HCT116 (cell line): ENCODE results near the gene MICU2. TPM values are rescaled to one million over a fixed set of nuclear protein-coding genes. Genes with fewer than 3 reads are reported as not detected.
"Not testable (repeated sequence)": the region's sequence is repeated elsewhere in the genome, so short reads cannot be mapped to it uniquely, and the experiment has no call there.

ENCODE experiments used
- ATAC-seq: fragments of 200-7000 bp; cut with Tn5 transposase; 2 replicates; pipeline ENCODE4 v1.9.1; 2020; ENCODE audit warnings: mild to moderate bottlenecking, moderate library complexity
- BruUV-seq: library from RNA; stranded (reverse); fragments of 400-500 nt; replicated peaks from 2 replicates; lab custom pipeline; 2021; lab: Mats Ljungman, UMichigan
- CTCF ChIA-PET: fragments of 300-600 bp; sonication (Branson Sonifier 250); formaldehyde crosslinking; loops from one replicate; lab custom pipeline; 2021; ENCODE audit warnings: antibody characterized with exemption; lab: Charles Lee
- POLR2A ChIA-PET: fragments of 300-600, 350-600 bp; sonication (Branson Sonifier 250); formaldehyde crosslinking; loops from one replicate; lab custom pipeline; 2021; ENCODE audit warnings: antibody characterized with exemption; lab: Charles Lee
- RAD21 ChIA-PET, 2 experiments: fragments of 300-600 bp; sonication (Branson Sonifier 250); formaldehyde crosslinking; loops; one replicate each; lab custom pipeline; 2023; ENCODE audit warnings: low total read pairs in 2 of 2; ENCODE audit not compliant: uncharacterized antibody in 2 of 2, unreplicated experiment in 2 of 2, low non-redundant PET in 1 of 2; lab: Charles Lee
- DNase-seq: peaks from one replicate; pipeline ENCODE4 v3.0.0-alpha.2; 2010; ENCODE audit warnings: low read depth, low spot score
- H2AFZ ChIP-seq: fragments of 200-600 bp; shearing (Covaris generic), sonication (generic); 2 replicates; pipeline ENCODE4 v1.6.1; 2017; ENCODE audit warnings: low read depth, mixed run types, mixed read lengths, antibody characterized with exemption, low read length; ENCODE audit not compliant: poor library complexity, severe bottlenecking
- H3K27ac ChIP-seq: 2 replicates; pipeline ENCODE4 v1.5.1; 2012; ENCODE audit warnings: low read depth, low read length
- H3K27me3 ChIP-seq: fragments of 200-600 bp; sonication (generic); 2 replicates; pipeline ENCODE4 v1.6.1; 2016; ENCODE audit warnings: mixed run types, low read length, mixed read lengths; ENCODE audit not compliant: insufficient read depth
- H3K36me3 ChIP-seq, 2 experiments: fragments of 200-500 bp in 1 of 2; fragments of 200-600 bp in 1 of 2; sonication (Bioruptor generic) in 1 of 2; sonication (generic) in 1 of 2; 2 replicates each; pipeline versions ENCODE4 v1.5.1 to v1.6.1; 2014 to 2016; ENCODE audit warnings: low read length in 2 of 2, inconsistent platforms in 1 of 2, mixed read lengths in 1 of 2, mixed run types in 1 of 2; ENCODE audit not compliant: insufficient read depth in 2 of 2, control insufficient read depth in 1 of 2
- H3K4me1 ChIP-seq, 2 experiments: fragments of 200-600 bp in 1 of 2; sonication (generic) in 1 of 2; 2 replicates each; pipeline versions ENCODE4 v1.5.1 to v1.6.1; 2012 to 2017; ENCODE audit warnings: low read length in 2 of 2, inconsistent platforms in 1 of 2, mild to moderate bottlenecking in 1 of 2, mixed read lengths in 1 of 2, mixed run types in 1 of 2, moderate library complexity in 1 of 2; ENCODE audit not compliant: insufficient read depth in 2 of 2, control insufficient read depth in 1 of 2
- H3K4me2 ChIP-seq: fragments of 200-600 bp; sonication (generic); 2 replicates; pipeline ENCODE4 v1.6.1; 2017; ENCODE audit warnings: mixed run types, low read length, mixed read lengths
- H3K4me3 ChIP-seq, 2 experiments: fragments of 200-600 bp in 1 of 2; sonication (generic) in 1 of 2; replicated peaks in 1 of 2; 2 replicates each; pipeline ENCODE4 v1.5.1; 2011 to 2016; ENCODE audit warnings: low read length in 2 of 2, control low read depth in 1 of 2, low read depth in 1 of 2, mild to moderate bottlenecking in 1 of 2, mixed read lengths in 1 of 2, mixed run types in 1 of 2
- H3K79me2 ChIP-seq: fragments of 200-600 bp; sonication (generic); 2 replicates; pipeline ENCODE4 v1.6.1; 2017; ENCODE audit warnings: mild to moderate bottlenecking, mixed run types, low read length, moderate library complexity, mixed read lengths; ENCODE audit not compliant: insufficient read depth
- H3K9ac ChIP-seq: fragments of 200-600 bp; sonication (generic); 2 replicates; pipeline ENCODE4 v1.6.1; 2016; ENCODE audit warnings: low read length, mixed read lengths
- H3K9me2 ChIP-seq: fragments of 200-600 bp; sonication (generic), shearing (Covaris generic); 2 replicates; pipeline ENCODE4 v1.6.1; 2017; ENCODE audit warnings: mixed run types, mild to moderate bottlenecking, moderate library complexity; ENCODE audit not compliant: insufficient read depth
- H3K9me3 ChIP-seq, 2 experiments: fragments of 200-500 bp in 1 of 2; fragments of 200-600 bp in 1 of 2; sonication (Bioruptor generic) in 1 of 2; sonication (generic) in 1 of 2; 2 replicates each; pipeline ENCODE4 v1.6.1; 2014 to 2017; ENCODE audit warnings: low read length in 2 of 2, mixed read lengths in 2 of 2, inconsistent platforms in 1 of 2, low read depth in 1 of 2, mild to moderate bottlenecking in 1 of 2, mixed run types in 1 of 2, moderate library complexity in 1 of 2; ENCODE audit not compliant: control insufficient read depth in 1 of 2, insufficient read depth in 1 of 2
- H4K20me1 ChIP-seq: fragments of 200-600 bp; sonication (generic), shearing (Covaris generic); 2 replicates; pipeline ENCODE4 v1.6.1; 2017; ENCODE audit warnings: mixed run types, mild to moderate bottlenecking, moderate library complexity; ENCODE audit not compliant: insufficient read depth
- ATF3 ChIP-seq: IDR thresholded peaks from 2 replicates; pipeline ENCODE4 v1.6.1; 2012
- CEBPB ChIP-seq: IDR thresholded peaks from 2 replicates; pipeline ENCODE4 v1.6.1; 2012; ENCODE audit warnings: low read depth
- CTCF ChIP-seq, 3 experiments: fragments of 200-600 bp in 1 of 3; sonication (generic) in 1 of 3; IDR thresholded peaks in 2 of 3; conservative IDR thresholded peaks in 1 of 3; 2 replicates each; pipeline ENCODE4 v1.5.1; 2012 to 2017; ENCODE audit warnings: low read depth in 2 of 3, low read length in 2 of 3, antibody characterized with exemption in 1 of 3, borderline replicate concordance in 1 of 3, control low read depth in 1 of 3, mild to moderate bottlenecking in 1 of 3, mixed read lengths in 1 of 3, mixed run types in 1 of 3, moderate library complexity in 1 of 3; ENCODE audit not compliant: insufficient read depth in 1 of 3
- EGR1 ChIP-seq: IDR thresholded peaks from 2 replicates; pipeline ENCODE4 v1.6.1; 2012; ENCODE audit warnings: low read depth
- ELF1 ChIP-seq: IDR thresholded peaks from 2 replicates; pipeline ENCODE4 v1.6.1; 2012; ENCODE audit warnings: low read depth, borderline replicate concordance
- EZH2 ChIP-seq: fragments of 200-600 bp; sonication (generic); IDR thresholded peaks from 2 replicates; pipeline ENCODE4 v1.6.1; 2017; ENCODE audit warnings: antibody characterized with exemption, mixed run types
- EZH2phosphoT487 ChIP-seq: fragments of 200-600 bp; IDR thresholded peaks from 2 replicates; pipeline ENCODE4 v1.6.1; 2018; ENCODE audit warnings: antibody characterized with exemption, borderline replicate concordance
- FOSL1 ChIP-seq: IDR thresholded peaks from 2 replicates; pipeline ENCODE4 v1.6.1; 2012; ENCODE audit warnings: low read depth
- JUND ChIP-seq: IDR thresholded peaks from 2 replicates; pipeline ENCODE4 v1.6.1; 2012
- MAX ChIP-seq: IDR thresholded peaks from 2 replicates; pipeline ENCODE4 v1.6.1; 2012
- POLR2A ChIP-seq: IDR thresholded peaks from 2 replicates; pipeline ENCODE4 v1.7.0; 2011; ENCODE audit warnings: borderline replicate concordance; ENCODE audit not compliant: insufficient read depth, insufficient read length; ENCODE audit errors: extremely low read depth
- REST ChIP-seq: IDR thresholded peaks from 2 replicates; pipeline ENCODE4 v1.6.1; 2012; ENCODE audit warnings: low read depth
- SIN3A ChIP-seq: IDR thresholded peaks from 2 replicates; pipeline ENCODE4 v1.6.1; 2012; ENCODE audit warnings: low read depth
- SP1 ChIP-seq: IDR thresholded peaks from 2 replicates; pipeline ENCODE4 v1.6.1; 2012; ENCODE audit warnings: low read depth
- SRF ChIP-seq: IDR thresholded peaks from 2 replicates; pipeline ENCODE4 v1.6.1; 2012; ENCODE audit warnings: low read depth
- TCF7L2 ChIP-seq: IDR thresholded peaks from 2 replicates; pipeline ENCODE4 v1.7.0; 2011; ENCODE audit warnings: borderline replicate concordance, inconsistent platforms; ENCODE audit not compliant: insufficient read depth, insufficient read length; ENCODE audit errors: extremely low read depth
- YY1 ChIP-seq: IDR thresholded peaks from 2 replicates; pipeline ENCODE4 v1.6.1; 2011; ENCODE audit warnings: low read length, low read depth, moderate library complexity, mild to moderate bottlenecking; ENCODE audit not compliant: insufficient replicate concordance; ENCODE audit errors: extremely low read depth
- ZFX ChIP-seq: fragments of 450-650 bp; IDR thresholded peaks from 2 replicates; pipeline ENCODE4 v1.6.1; 2017
- intact Hi-C: fragments of 100-400 bp; cut with micrococcal nuclease; formaldehyde crosslinking; loops from 2 replicates; pipeline ENCODE4 v1.10.0; 2022
- total RNA-seq: library from RNA; stranded (reverse); gene quantifications from one replicate; pipeline ENCODE4 v1.2.1, GENCODE V29; 2021; ENCODE audit not compliant: unreplicated experiment

MICU2 gene
- total RNA-seq, 1 experiment from 2014 or later = 41.0 TPM

GRCh38 chr13:21556051-21556450 lies 47.9 kb downstream of the MICU2 start:
- no peaks in the 10 kb centered on the region for H3K36me3 ChIP-seq
- H3K4me2 ChIP-seq = no peak overlapping the region
- no peak overlapping the region for H3K9ac ChIP-seq
- H4K20me1 ChIP-seq = no peaks in the 10 kb centered on the region
- no peak overlapping the region for H3K4me3 ChIP-seq
- ChIA-PET CTCF (no interaction called here), POLR2A (no interaction called here), RAD21 (no interaction called here)
- no peaks in the 10 kb centered on the region for H3K27me3 ChIP-seq
- no peak overlapping the region for H2AFZ ChIP-seq
- no peaks in the 10 kb centered on the region for H3K9me3 ChIP-seq
- DNase-seq (no peak), ATAC-seq (no peak)
- H3K79me2 ChIP-seq = peaks cover 3% of the 10 kb centered on the region; the same call in 1 of the 2 replicates
- no peaks in the 10 kb centered on the region for H3K4me1 ChIP-seq
- no peak for TF ChIP-seq ELF1
- no peak for TF ChIP-seq SP1
- no peak for TF ChIP-seq CTCF (IDR thresholded peaks at IDR 0.05 in 2 of 3, conservative IDR thresholded peaks at IDR 0.05 in 1 of 3; ENCODE audit: borderline replicate concordance in 1 of 3, insufficient read depth in 1 of 3, low read depth in 2 of 3, low read length in 2 of 3)
- TF ChIP-seq EZH2phosphoT487 = no peak
- TF ChIP-seq EZH2 = no peak
- no peak for TF ChIP-seq ZFX
- TF ChIP-seq EGR1 = no peak
- TF ChIP-seq TCF7L2 = no peak
- TF ChIP-seq SRF = no peak
- no peak for TF ChIP-seq CEBPB
- TF ChIP-seq POLR2A = no peak
- TF ChIP-seq YY1 = no peak
- no peak for TF ChIP-seq SIN3A
- TF ChIP-seq REST = no peak
- TF ChIP-seq FOSL1 = no peak
- TF ChIP-seq JUND = no peak
- TF ChIP-seq ATF3 = no peak
- TF ChIP-seq MAX = no peak
- H3K27ac ChIP-seq = no peak overlapping the region
- intact Hi-C loops = no loop called here
- no peaks in the 10 kb centered on the region for H3K9me2 ChIP-seq
- no TSS peak for BruUV-seq

- H3K27ac ChIP-seq, H3K4me3 ChIP-seq, ATAC-seq, H3K4me1 ChIP-seq, RAD21 ChIA-PET, H3K79me2 ChIP-seq, H2AFZ ChIP-seq, intact Hi-C loops, H3K27me3 ChIP-seq, H3K36me3 ChIP-seq, DNase-seq, H4K20me1 ChIP-seq, H3K9me3 ChIP-seq, BruUV-seq, CTCF ChIA-PET, POLR2A ChIA-PET, H3K4me2 ChIP-seq, H3K9me2 ChIP-seq, H3K9ac ChIP-seq: not testable (repeated sequence)
Measured at GRCh38 chr13:21553261-21553660, 50.7 kb downstream of the MICU2 start.
